IMR-90 (cell line): ENCODE measurements around the gene CPSF4L.

Experiments
- BHLHE40 ChIP-seq: fragments of 150-350 bp; IDR thresholded peaks from 2 replicates; pipeline ENCODE4 v1.6.1; 2016; ENCODE audit warnings: mild to moderate bottlenecking, low read depth, low read length
- CEBPB ChIP-seq: IDR thresholded peaks from 2 replicates; pipeline ENCODE4 v1.6.1; 2012; ENCODE audit warnings: low read depth, low read length, improper control_type of control experiment
- MAZ ChIP-seq: IDR thresholded peaks from 2 replicates; pipeline ENCODE4 v1.6.1; 2012; ENCODE audit warnings: low read depth, mild to moderate bottlenecking, low read length, improper control_type of control experiment, moderate library complexity, borderline replicate concordance
- MXI1 ChIP-seq: IDR thresholded peaks from 2 replicates; pipeline ENCODE4 v1.6.1; 2012; ENCODE audit warnings: low read depth, mild to moderate bottlenecking, low read length, moderate library complexity, borderline replicate concordance
- POLR2A ChIP-seq: IDR thresholded peaks from 2 replicates; pipeline ENCODE4 v1.6.1; 2012; ENCODE audit warnings: mild to moderate bottlenecking, low read depth, low read length
- RAD21 ChIP-seq: IDR thresholded peaks from 2 replicates; pipeline ENCODE4 v1.6.1; 2012; ENCODE audit warnings: low read length, improper control_type of control experiment
- RCOR1 ChIP-seq: IDR thresholded peaks from 2 replicates; pipeline ENCODE4 v1.6.1; 2012; ENCODE audit warnings: mild to moderate bottlenecking, low read length, improper control_type of control experiment; ENCODE audit not compliant: insufficient replicate concordance
- SMC3 ChIP-seq: fragments of 150-350 bp; IDR thresholded peaks from 2 replicates; pipeline ENCODE4 v1.6.1; 2016; ENCODE audit warnings: low read depth, mild to moderate bottlenecking, antibody characterized with exemption, low read length, moderate library complexity
- USF2 ChIP-seq: fragments of 150-350 bp; IDR thresholded peaks from 2 replicates; pipeline ENCODE4 v1.6.1; 2017; ENCODE audit warnings: mild to moderate bottlenecking, antibody characterized with exemption, low read length, low read depth
- TF ChIP-seq, protein P1 (sequence below): conservative IDR thresholded peaks from 2 replicates; pipeline ENCODE4 v1.5.1; 2012; ENCODE audit warnings: mild to moderate bottlenecking, low read depth, low read length, improper control_type of control experiment

- TF ChIP-seq, protein P1, sequence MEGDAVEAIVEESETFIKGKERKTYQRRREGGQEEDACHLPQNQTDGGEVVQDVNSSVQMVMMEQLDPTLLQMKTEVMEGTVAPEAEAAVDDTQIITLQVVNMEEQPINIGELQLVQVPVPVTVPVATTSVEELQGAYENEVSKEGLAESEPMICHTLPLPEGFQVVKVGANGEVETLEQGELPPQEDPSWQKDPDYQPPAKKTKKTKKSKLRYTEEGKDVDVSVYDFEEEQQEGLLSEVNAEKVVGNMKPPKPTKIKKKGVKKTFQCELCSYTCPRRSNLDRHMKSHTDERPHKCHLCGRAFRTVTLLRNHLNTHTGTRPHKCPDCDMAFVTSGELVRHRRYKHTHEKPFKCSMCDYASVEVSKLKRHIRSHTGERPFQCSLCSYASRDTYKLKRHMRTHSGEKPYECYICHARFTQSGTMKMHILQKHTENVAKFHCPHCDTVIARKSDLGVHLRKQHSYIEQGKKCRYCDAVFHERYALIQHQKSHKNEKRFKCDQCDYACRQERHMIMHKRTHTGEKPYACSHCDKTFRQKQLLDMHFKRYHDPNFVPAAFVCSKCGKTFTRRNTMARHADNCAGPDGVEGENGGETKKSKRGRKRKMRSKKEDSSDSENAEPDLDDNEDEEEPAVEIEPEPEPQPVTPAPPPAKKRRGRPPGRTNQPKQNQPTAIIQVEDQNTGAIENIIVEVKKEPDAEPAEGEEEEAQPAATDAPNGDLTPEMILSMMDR, result no peak
- TF ChIP-seq RAD21 (no peak), BHLHE40 (no peak), MAZ (no peak), POLR2A (no peak), MXI1 (no peak), RCOR1 (no peak), CEBPB (no peak), SMC3 (no peak), USF2 (no peak)
These were observed 4.2 kb downstream of the CPSF4L start for GRCh38 chr17:73257516-73257915.
